Renal pelvis (tissue), 4 donors: ENCODE data around the gene JAK1. TPM values are rescaled to one million over a fixed set of nuclear protein-coding genes. Genes with fewer than 3 reads are reported as not detected.
A peak's percentile ranks its signal among the peaks of the same experiment; 100 is the strongest.
"Not testable (repeated sequence)": the region's sequence is repeated elsewhere in the genome, so short reads cannot be mapped to it uniquely, and the experiment has no call there.

Experiments used
- DNase-seq: peaks from one replicate; pipeline ENCODE4 v3.0.0-alpha.2; 2013
- polyA plus RNA-seq, 3 donors: library from polyadenylated mRNA; unstranded; fragments of 120-200 nt; gene quantifications; one replicate each; pipeline ENCODE4 v1.2.1, GENCODE V29; 2013; ENCODE audit not compliant: insufficient read length in 3 of 3

Gene JAK1
- polyA plus RNA-seq, 3 donors = 94.8 to 109 (median 97.9) TPM

DNA sequence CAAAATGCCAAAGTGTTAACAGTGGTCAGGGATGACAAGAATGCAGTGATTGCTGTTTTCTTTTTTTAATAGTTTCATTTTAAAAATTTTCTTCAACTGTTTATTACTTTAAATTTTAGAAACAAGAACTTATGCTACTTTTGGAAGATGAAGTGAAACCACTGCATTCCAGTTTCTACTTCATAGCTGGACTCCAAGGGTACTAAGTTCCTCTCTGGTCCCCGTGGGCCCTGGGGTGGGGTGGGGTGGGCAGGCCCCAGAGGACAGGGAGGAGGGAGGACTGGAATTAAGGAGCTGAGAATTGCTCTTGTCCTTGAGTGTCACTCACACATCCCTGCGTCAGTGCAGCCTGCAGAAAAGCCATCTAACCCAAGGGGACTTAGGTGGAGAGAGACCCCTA, 124.1 kb downstream of the JAK1 start:
- DNase-seq = no peak

GRCh38 chr1:64841330-64842065, 124.9 kb downstream of the JAK1 start:
- DNase-seq = no peak

- DNase-seq = peak; percentile 15
Measured at GRCh38 chr1:64839732-64840405, 126.5 kb downstream of the JAK1 start.

DNA sequence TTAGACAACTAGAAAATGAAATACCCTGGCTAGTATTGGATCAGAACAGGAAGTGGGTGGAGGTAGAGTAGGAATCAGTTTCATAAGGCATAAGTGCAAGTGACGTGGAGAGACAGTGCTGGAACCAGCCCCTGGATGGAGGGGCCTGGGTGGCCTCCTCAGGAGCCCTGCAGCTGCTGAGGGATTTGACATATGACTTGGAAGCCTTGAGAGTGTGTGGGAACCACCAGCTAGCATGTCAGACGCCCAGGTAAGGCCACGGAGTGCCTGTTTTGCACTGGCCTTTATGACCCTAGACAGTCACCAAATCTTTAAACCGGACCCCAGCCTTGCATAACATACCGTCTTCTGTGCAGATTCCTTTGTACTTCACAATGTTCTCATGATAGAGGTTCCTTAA, 127.1 kb downstream of the JAK1 start:
- DNase-seq = no peak

DNA sequence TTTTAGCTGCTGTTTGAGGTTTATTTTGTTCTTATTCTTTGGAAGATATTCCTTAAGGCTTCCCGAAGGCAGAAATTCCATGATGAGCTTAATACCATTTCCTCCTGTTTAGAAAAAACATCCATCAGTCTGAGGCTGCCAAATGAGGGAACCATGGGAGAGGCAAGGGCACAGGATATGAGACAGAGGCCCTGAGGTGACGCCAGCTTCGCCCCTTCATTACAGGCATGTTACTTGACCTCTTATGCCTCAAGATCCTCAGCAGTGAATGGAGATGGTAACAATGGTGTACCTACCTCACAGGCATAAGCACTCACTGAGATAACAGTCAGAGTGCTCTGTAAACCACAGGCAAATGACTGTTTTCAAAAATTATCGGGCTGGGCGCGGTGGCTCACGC, 127.9 kb downstream of the JAK1 start:
- DNase-seq = no peak

DNA sequence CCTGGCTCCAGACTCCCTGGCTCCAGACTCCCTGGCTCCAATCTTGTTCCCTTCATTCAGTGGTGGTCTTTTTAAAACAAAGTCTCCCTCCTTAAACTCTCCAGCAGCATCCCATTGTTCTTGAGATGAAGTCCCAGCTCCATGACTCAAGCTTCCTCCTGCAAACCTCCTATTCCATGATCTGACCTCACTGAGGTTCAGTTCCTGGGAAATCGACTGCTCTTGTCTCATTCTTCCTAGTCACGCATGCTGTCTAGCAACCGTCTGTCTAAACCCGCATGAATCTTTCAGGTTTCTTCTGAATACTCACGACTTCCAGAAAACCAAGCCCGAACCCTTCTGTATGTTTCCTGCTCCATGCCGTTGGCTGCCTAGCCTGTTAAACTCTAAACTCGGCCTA, 129.5 kb downstream of the JAK1 start:
- no peak for DNase-seq

DNA sequence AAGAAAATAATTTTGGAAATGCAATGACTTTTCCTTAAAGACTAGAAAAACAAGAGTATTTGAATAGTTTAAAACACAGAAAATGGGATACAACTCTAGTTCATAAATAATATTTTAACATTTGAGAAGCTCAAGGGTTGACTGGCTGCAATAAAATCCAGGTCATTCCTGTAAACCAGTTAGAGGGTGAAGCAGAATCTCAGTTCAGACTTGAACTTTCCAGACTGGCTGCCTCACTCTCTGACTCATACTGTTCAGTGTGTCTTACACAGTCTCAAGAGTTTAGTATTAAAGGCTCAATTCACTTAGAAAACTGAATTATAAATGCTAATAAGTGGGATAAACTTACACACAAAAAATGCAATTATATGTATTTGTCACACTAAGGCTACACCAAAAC, 131.6 kb downstream of the JAK1 start:
- no peak for DNase-seq

GRCh38 chr1:64830030-64830651, 136.2 kb downstream of the JAK1 start:
- no peak for DNase-seq

- peak; percentile 58 for DNase-seq
Measured at GRCh38 chr1:64829411-64830029, 136.8 kb downstream of the JAK1 start.

DNA sequence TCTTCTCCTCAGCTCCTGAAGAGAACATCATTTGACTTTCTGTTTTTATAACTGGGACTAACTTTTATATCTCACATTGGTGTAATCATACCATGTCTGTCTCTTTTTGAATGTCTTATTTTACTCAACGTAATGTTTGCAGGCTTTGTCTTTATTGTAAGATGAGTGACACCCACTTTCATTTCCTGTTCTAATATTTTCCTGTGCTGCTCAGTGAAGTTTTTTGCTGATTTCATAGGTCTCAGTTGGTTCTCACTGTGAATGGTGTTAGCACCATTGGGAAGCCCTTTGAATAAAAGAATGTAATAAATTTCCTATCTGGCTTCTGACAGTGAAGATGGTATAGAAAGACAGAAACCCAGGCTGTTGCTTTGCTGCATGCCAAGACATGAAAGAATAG, 137.5 kb downstream of the JAK1 start:
- DNase-seq = no peak

GRCh38 chr1:64826991-64827390, 139.4 kb downstream of the JAK1 start:
- no peak for DNase-seq

GRCh38 chr1:64823691-64824476, 142.5 kb downstream of the JAK1 start:
- DNase-seq = peak; percentile 75

DNA sequence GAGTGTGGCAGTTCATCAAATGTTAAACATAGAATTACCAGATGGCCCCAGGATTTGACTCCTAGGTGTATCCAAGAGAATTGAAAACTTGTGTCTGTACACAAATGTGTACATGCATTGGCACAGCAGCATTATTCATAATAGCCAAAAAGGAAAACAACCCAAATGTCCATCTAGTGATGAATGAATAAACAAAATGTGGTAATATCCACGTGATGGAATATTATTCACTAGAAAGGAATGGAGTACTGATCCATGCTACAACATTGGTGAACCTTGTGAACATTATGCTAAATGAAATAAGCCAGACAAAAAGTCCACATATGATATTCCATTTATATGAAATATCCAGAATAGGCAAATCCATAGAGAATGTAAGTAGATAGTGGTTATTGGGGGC, 143.7 kb downstream of the JAK1 start:
- DNase-seq = no peak

GRCh38 chr1:64820572-64820971, 145.8 kb downstream of the JAK1 start:
- DNase-seq = not testable (repeated sequence)

GRCh38 chr1:64817364-64817763, 149.0 kb downstream of the JAK1 start:
- DNase-seq = not testable (repeated sequence)

DNA sequence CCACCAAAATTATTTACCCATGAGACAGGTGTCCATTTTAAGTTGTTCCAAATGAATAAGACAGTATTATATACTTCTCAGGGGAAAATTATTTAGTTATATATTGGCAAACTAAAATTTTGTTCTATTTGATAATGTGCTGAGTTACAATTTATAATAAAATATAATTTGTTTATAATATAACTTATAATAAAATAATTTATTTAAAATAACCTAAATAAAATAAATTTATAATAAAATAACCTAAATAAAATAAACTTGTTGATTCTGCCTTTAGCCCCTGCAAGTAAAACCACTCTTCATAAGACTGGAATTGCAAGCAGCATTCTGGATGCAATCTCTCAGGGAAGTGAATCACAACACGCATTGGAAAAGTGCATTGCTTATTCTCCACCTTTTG, 151.9 kb downstream of the JAK1 start:
- no peak for DNase-seq

DNA sequence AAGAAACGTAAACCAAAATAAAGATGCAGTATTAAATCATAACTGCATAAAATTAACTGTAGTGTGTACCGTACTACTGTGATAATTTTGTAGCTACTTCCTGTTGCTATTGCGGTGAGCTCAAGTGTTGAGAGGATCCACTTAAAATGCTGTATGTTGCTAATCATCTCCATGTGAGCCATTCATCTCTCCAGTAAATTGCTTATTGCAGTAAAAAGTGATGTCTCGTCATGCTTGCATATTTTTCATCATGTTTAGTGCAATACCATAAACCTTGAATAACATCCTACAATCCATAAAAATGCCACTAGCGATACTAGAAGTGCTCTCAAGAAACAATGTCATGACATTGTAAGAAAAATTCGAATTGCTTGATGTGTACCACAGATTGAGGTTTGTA, 155.2 kb downstream of the JAK1 start:
- no peak for DNase-seq

- DNase-seq = no peak
Measured at GRCh38 chr1:64810001-64810400, 156.3 kb downstream of the JAK1 start.

DNA sequence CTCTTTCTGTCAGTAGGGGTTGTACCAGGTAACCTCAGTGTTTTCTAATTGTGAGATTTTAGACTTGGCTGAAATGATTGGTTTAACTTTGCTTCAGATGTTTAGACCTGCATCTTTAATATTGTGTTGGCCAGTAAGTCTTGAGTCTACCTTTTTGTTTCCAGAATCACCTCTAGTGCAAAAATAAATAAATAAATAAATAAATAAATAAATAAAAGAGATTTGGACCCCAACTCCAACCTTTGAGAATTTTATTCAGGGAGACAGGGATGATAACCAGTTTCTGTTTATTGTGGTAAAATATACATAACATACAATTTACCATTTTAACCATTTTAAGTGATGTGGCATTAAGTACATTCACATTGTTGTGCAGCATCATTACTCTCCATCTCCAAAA, 157.0 kb downstream of the JAK1 start:
- DNase-seq = no peak

- DNase-seq = no peak
Measured at GRCh38 chr1:64801851-64802523, 164.4 kb downstream of the JAK1 start.

DNA sequence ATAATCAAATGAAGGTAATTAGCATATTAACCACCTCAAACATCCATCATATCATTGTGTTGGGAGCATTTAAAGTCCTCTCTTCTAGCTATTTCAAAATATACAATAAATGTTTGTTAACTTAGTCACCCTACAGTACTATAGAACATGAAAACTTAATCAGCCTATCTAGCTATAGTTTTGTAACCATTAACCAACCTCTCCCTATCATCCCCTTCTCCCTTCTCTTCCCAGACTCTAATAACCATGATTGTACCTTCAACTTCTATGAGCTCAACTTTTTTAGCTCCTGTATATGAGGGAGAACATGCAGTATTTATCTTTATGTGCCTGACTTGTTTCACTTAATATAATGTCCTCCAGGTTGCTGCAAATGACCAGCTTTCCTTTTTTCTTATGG, 167.5 kb downstream of the JAK1 start:
- no peak for DNase-seq
